IMR-90 (cell line): ENCODE results near the gene MXD4. TPM values are rescaled to one million over a fixed set of nuclear protein-coding genes. Genes with fewer than 3 reads are reported as not detected.

ENCODE experiments used
- ATAC-seq: fragments of 200-7000 bp; cut with Tn5 transposase; 2 replicates; pipeline ENCODE4 v1.9.1; 2020; ENCODE audit warnings: low read depth, mild to moderate bottlenecking, moderate library complexity
- BruUV-seq: library from RNA; stranded (reverse); fragments of 400-500 nt; replicated peaks from 2 replicates; lab custom pipeline; 2021; lab: Mats Ljungman, UMichigan
- CTCF ChIA-PET: fragments of 300-600 bp; formaldehyde crosslinking; extraction: SDS; loops from one replicate; lab custom pipeline; 2021; ENCODE audit warnings: antibody characterized with exemption; lab: Yijun Ruan, JAX
- POLR2A ChIA-PET: fragments of 300-600 bp; sonication (Branson Sonifier 250); formaldehyde crosslinking; loops from one replicate; lab custom pipeline; 2022; ENCODE audit warnings: antibody characterized with exemption; ENCODE audit not compliant: unreplicated experiment; lab: Charles Lee
- DNase-seq: peaks from one replicate; pipeline ENCODE4 v3.0.0; 2013
- H2AFZ ChIP-seq: replicated peaks from 2 replicates; pipeline ENCODE3; 2013; ENCODE audit warnings: low read length, mild to moderate bottlenecking; ENCODE audit not compliant: poor library complexity
- H2AK5ac ChIP-seq: 2 replicates; pipeline ENCODE4 v1.6.1; 2013; ENCODE audit warnings: low read depth, low read length, inconsistent platforms
- H2AK9ac ChIP-seq: replicated peaks from 2 replicates; pipeline ENCODE3; 2013; ENCODE audit warnings: mild to moderate bottlenecking, low read depth, low read length, moderate library complexity; ENCODE audit not compliant: poor library complexity
- H2BK120ac ChIP-seq: 2 replicates; pipeline ENCODE4 v1.6.1; 2013; ENCODE audit warnings: low read depth, low read length, inconsistent platforms
- H2BK15ac ChIP-seq: 3 replicates; pipeline ENCODE4 v1.6.1; 2013; ENCODE audit warnings: low read depth, low read length, inconsistent platforms
- H2BK20ac ChIP-seq: 2 replicates; pipeline ENCODE4 v1.6.1; 2013; ENCODE audit warnings: low read depth, mild to moderate bottlenecking, inconsistent platforms, low read length, moderate library complexity
- H2BK5ac ChIP-seq: 2 replicates; pipeline ENCODE4 v1.6.1; 2013; ENCODE audit warnings: mild to moderate bottlenecking, low read depth, low read length, inconsistent platforms; ENCODE audit not compliant: poor library complexity, severe bottlenecking
- H3K14ac ChIP-seq: replicated peaks from 2 replicates; pipeline ENCODE4 v1.6.1; 2013; ENCODE audit warnings: low read depth, low read length, inconsistent platforms
- H3K18ac ChIP-seq: 2 replicates; pipeline ENCODE4 v1.6.1; 2013; ENCODE audit warnings: low read depth, low read length, control low read depth
- H3K23ac ChIP-seq: 2 replicates; pipeline ENCODE4 v1.6.1; 2013; ENCODE audit warnings: low read depth, low read length, inconsistent platforms
- H3K27ac ChIP-seq: 2 replicates; pipeline ENCODE4 v1.5.1; 2013; ENCODE audit warnings: mild to moderate bottlenecking, control low read depth, low read length; ENCODE audit not compliant: insufficient read depth
- H3K27me3 ChIP-seq: 2 replicates; pipeline ENCODE4 v1.6.1; 2013; ENCODE audit warnings: low read length; ENCODE audit not compliant: control insufficient read depth, insufficient read depth
- H3K36me3 ChIP-seq: 2 replicates; pipeline ENCODE4 v1.6.1; 2013; ENCODE audit warnings: low read length, mixed read lengths; ENCODE audit not compliant: control insufficient read depth, insufficient read depth
- H3K4ac ChIP-seq: 2 replicates; pipeline ENCODE4 v1.6.1; 2013; ENCODE audit warnings: low read depth, low read length, inconsistent platforms
- H3K4me1 ChIP-seq: 2 replicates; pipeline ENCODE4 v1.6.1; 2013; ENCODE audit warnings: low read length, mixed read lengths; ENCODE audit not compliant: control insufficient read depth, insufficient read depth
- H3K4me2 ChIP-seq: 2 replicates; pipeline ENCODE4 v1.6.1; 2013; ENCODE audit warnings: low read depth, mild to moderate bottlenecking, control low read depth, low read length, moderate library complexity
- H3K4me3 ChIP-seq: 2 replicates; pipeline ENCODE4 v1.5.1; 2013; ENCODE audit warnings: low read depth, mild to moderate bottlenecking, control low read depth, low read length, moderate library complexity; ENCODE audit not compliant: insufficient read depth
- H3K56ac ChIP-seq: 2 replicates; pipeline ENCODE4 v1.6.1; 2013; ENCODE audit warnings: low read length, inconsistent platforms; ENCODE audit not compliant: insufficient read depth; ENCODE audit errors: extremely low read depth
- H3K79me1 ChIP-seq, 2 experiments: 2 replicates each; pipeline ENCODE4 v1.6.1; 2013; ENCODE audit warnings: low read length in 2 of 2, inconsistent platforms in 1 of 2, low read depth in 1 of 2
- H3K9ac ChIP-seq: 2 replicates; pipeline ENCODE4 v1.6.1; 2013; ENCODE audit warnings: low read depth, low read length, control low read depth
- H3K9me1 ChIP-seq: 2 replicates; pipeline ENCODE4 v1.6.1; 2013; ENCODE audit warnings: low read length, inconsistent platforms; ENCODE audit not compliant: insufficient read depth
- H3K9me3 ChIP-seq: 2 replicates; pipeline ENCODE4 v1.6.1; 2013; ENCODE audit warnings: low read length; ENCODE audit not compliant: control insufficient read depth, insufficient read depth
- H4K20me1 ChIP-seq: 2 replicates; pipeline ENCODE4 v1.6.1; 2013; ENCODE audit warnings: low read length, inconsistent platforms; ENCODE audit not compliant: insufficient read depth
- H4K5ac ChIP-seq: 2 replicates; pipeline ENCODE4 v1.6.1; 2013; ENCODE audit warnings: mild to moderate bottlenecking, low read depth, low read length, control low read depth
- H4K8ac ChIP-seq, 2 experiments: 2 replicates each; pipeline ENCODE4 v1.6.1; 2013; ENCODE audit warnings: low read depth in 2 of 2, low read length in 2 of 2, control low read depth in 1 of 2, inconsistent platforms in 1 of 2
- H4K91ac ChIP-seq: 2 replicates; pipeline ENCODE4 v1.6.1; 2013; ENCODE audit warnings: low read depth, low read length, inconsistent platforms; ENCODE audit not compliant: insufficient read depth
- CHD1 ChIP-seq: IDR thresholded peaks from 2 replicates; pipeline ENCODE4 v1.6.1; 2012; ENCODE audit warnings: low read depth, low read length, improper control_type of control experiment
- CTCF ChIP-seq: conservative IDR thresholded peaks from 2 replicates; pipeline ENCODE4 v1.5.1; 2012; ENCODE audit warnings: mild to moderate bottlenecking, low read depth, low read length, improper control_type of control experiment
- ELK1 ChIP-seq: fragments of 150-350 bp; IDR thresholded peaks from 2 replicates; pipeline ENCODE4 v1.6.1; 2016; ENCODE audit warnings: low read depth, mild to moderate bottlenecking, low read length, moderate library complexity, borderline replicate concordance
- FOS ChIP-seq: fragments of 150-350 bp; IDR thresholded peaks from 2 replicates; pipeline ENCODE4 v1.6.1; 2016; ENCODE audit warnings: low read depth, low read length
- RAD21 ChIP-seq: IDR thresholded peaks from 2 replicates; pipeline ENCODE4 v1.6.1; 2012; ENCODE audit warnings: low read length, improper control_type of control experiment
- RCOR1 ChIP-seq: IDR thresholded peaks from 2 replicates; pipeline ENCODE4 v1.6.1; 2012; ENCODE audit warnings: mild to moderate bottlenecking, low read length, improper control_type of control experiment; ENCODE audit not compliant: insufficient replicate concordance
- RFX5 ChIP-seq: IDR thresholded peaks from 2 replicates; pipeline ENCODE4 v1.8.0; 2012; ENCODE audit warnings: low read depth, mild to moderate bottlenecking, low read length, moderate library complexity
- SMC3 ChIP-seq: fragments of 150-350 bp; IDR thresholded peaks from 2 replicates; pipeline ENCODE4 v1.6.1; 2016; ENCODE audit warnings: low read depth, mild to moderate bottlenecking, antibody characterized with exemption, low read length, moderate library complexity
- USF2 ChIP-seq: fragments of 150-350 bp; IDR thresholded peaks from 2 replicates; pipeline ENCODE4 v1.6.1; 2017; ENCODE audit warnings: mild to moderate bottlenecking, antibody characterized with exemption, low read length, low read depth
- WGBS, 2 experiments: methylation state at CpG; one replicate each; pipeline versions ENCODE4 v1.1.5 to v1.1.7; 2013; ENCODE audit warnings: missing lambda C conversion rate in 2 of 2; ENCODE audit not compliant: insufficient read length in 1 of 2; ENCODE audit errors: extremely low coverage in 2 of 2; 5-methylcytosine and 5-hydroxymethylcytosine counted together
- dilution Hi-C: fragments of 300-500 bp; cut with HindIII; formaldehyde crosslinking; loops from one replicate; pipeline ENCODE4 v1.14.3; 2018; ENCODE audit warnings: low sequenced_read_pairs; ENCODE audit not compliant: unreplicated experiment
- in situ Hi-C: fragments of 300-500 bp; cut with MboI; formaldehyde crosslinking; loops from 3 replicates; pipeline ENCODE4 v1.14.3; 2019; ENCODE audit warnings: low sequenced_read_pairs, inconsistent platforms, mixed read lengths
- intact Hi-C: fragments of 100-400 bp; cut with micrococcal nuclease; formaldehyde crosslinking; loops from 2 replicates; pipeline ENCODE4 v1.10.0; 2022
- polyA plus RNA-seq, 3 experiments: library from polyadenylated mRNA; depleted of rRNA; stranded (reverse); fragments of >200 nt; gene quantifications; 2 replicates each; pipeline ENCODE4 v1.2.3, GENCODE V29; 2012; ENCODE audit warnings: low replicate concordance in 1 of 3
- total RNA-seq: library from RNA; depleted of rRNA; stranded (reverse); fragments of >200 nt; gene quantifications from 2 replicates; pipeline ENCODE4 v1.2.3, GENCODE V29; 2012

Gene MXD4
- total and polyA plus RNA-seq, 2 of the 4 experiments (the other 2 are of a cell fraction) = 22.8 to 54.4 TPM

- TF ChIP-seq RFX5 = no peak
These were observed 7.0 kb downstream of the MXD4 start (continued) for GRCh38 chr4:2254665-2255500.

DNA sequence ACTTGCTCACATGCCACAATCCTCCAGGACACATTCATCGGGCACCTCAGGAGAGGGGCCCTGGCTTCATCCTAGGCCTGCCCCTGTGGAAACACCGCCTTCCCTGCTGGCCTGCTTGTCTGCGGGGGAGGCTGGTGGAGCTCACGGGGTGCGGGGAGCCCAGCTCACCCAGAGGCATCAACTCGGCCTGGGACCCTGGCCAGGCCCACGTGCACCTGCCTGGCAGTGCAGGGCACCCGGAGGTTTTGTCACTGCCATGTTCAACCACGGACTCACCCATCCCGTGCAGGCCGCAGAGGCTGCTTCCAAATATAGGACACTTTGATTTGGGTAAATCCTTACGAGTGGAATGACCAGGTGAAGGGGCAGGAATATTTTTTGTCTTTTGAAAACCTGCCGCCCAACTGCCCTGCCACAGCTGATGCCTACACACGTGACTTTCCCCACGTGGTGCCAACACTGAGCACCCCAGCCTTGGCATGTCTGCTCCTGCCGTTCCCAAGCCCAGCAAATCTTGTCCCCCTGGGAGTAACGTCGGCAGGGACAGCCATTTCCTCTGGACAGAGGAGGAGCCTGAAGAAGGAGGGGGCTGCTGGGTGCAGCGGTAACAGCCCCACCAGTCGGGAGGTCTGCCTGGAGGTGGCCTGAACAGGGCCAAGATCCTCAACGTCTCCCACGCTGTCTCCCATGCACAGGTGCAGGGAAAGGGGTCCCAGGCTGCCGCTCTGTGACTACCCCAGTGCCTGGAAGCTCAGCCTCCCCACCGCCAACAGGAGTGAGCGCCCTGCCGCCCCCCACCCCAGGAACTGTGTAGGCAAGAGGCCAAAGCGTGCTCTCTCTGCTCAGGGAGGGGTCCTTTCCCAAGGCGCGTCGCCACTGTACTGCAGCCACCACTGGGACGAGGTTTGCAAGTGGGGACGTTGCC lies 8.5 kb downstream of the MXD4 start:
- dilution Hi-C loops (no loop called here), in situ Hi-C loops (no loop called here), intact Hi-C loops (no loop called here)
- H4K20me1 ChIP-seq = peaks cover 65% of the 10 kb centered on the region
- no peak overlapping the region for H3K23ac ChIP-seq
- H3K9ac ChIP-seq = no peak overlapping the region
- H3K4ac ChIP-seq = no peak overlapping the region
- H3K18ac ChIP-seq = no peak overlapping the region
- H3K9me3 ChIP-seq = no peaks in the 10 kb centered on the region
- no peak overlapping the region for H3K4me2 ChIP-seq
- no peak overlapping the region for H3K4me3 ChIP-seq
- H2AFZ ChIP-seq = no peak overlapping the region
- H3K27ac ChIP-seq = no peak overlapping the region
- no TSS peak for BruUV-seq
- peaks cover 1% of the 10 kb centered on the region; the same call in 1 of the 2 replicates for H3K4me1 ChIP-seq
- H3K27me3 ChIP-seq = no peaks in the 10 kb centered on the region
- H2BK15ac ChIP-seq = no peak overlapping the region
- H4K8ac ChIP-seq = no peak overlapping the region
- no peak overlapping the region for H2BK5ac ChIP-seq
- H3K36me3 ChIP-seq = peaks cover 75% of the 10 kb centered on the region
- H2BK20ac ChIP-seq = no peak overlapping the region
- no peak overlapping the region for H2BK120ac ChIP-seq
- no peak overlapping the region for H4K5ac ChIP-seq
- ATAC-seq (no peak), DNase-seq (no peak)
- no peak overlapping the region for H3K14ac ChIP-seq
- H2AK9ac ChIP-seq = peak overlapping the region; percentile 65
- 0 out of 2 replicates have a peak, but pooled peaks cover 3% of the 10 kb centered on the region for H3K9me1 ChIP-seq
- POLR2A ChIA-PET = no interaction called here
- 84% methylated on average over 20 of the region's 32 CpGs; no CpG with 5 or more reads in 1 of the 2 experiments for WGBS, 2 experiments
- H3K79me1 ChIP-seq = peaks cover 17 to 44% of the 10 kb centered on the region in 2 experiments
- CTCF ChIA-PET = no interaction called here
- no peak overlapping the region for H3K56ac ChIP-seq
- no peak overlapping the region for H4K91ac ChIP-seq
- no peak overlapping the region for H2AK5ac ChIP-seq
- TF ChIP-seq USF2 = no peak
- no peak for TF ChIP-seq FOS
- no peak for TF ChIP-seq ELK1
- TF ChIP-seq RAD21 = no peak
- TF ChIP-seq CHD1 = no peak
- no peak for TF ChIP-seq SMC3
- no peak for TF ChIP-seq CTCF
- TF ChIP-seq RCOR1 = no peak
